ENCODE results near the gene CSNK1G1.

The CSNK1G1 gene

GRCh38 chr15:64288577-64288976 lies 67.4 kb downstream of the CSNK1G1 start:
- no peak overlapping the region for H3K4me3 ChIP-seq (ENCODE audit: control insufficient read depth, low read depth, low read length)
- peak; percentile 38 for DNase-seq (ENCODE audit: low read depth)
- no peak for TF ChIP-seq CTCF (IDR thresholded peaks at IDR 0.05; ENCODE audit: control insufficient read depth, insufficient read depth, low read depth, low read length, missing control alignments)

GRCh38 chr15:64287953-64288352 lies 68.0 kb downstream of the CSNK1G1 start:
- DNase-seq (ENCODE audit: low read depth), result no peak
- no peak for TF ChIP-seq CTCF (IDR thresholded peaks at IDR 0.05; ENCODE audit: control insufficient read depth, insufficient read depth, low read depth, low read length, missing control alignments)
- no peak overlapping the region for H3K4me3 ChIP-seq (ENCODE audit: control insufficient read depth, low read depth, low read length)

- no peak overlapping the region for H3K4me3 ChIP-seq (ENCODE audit: control insufficient read depth, low read depth, low read length)
- no peak for DNase-seq (ENCODE audit: low read depth)
- TF ChIP-seq CTCF (IDR thresholded peaks at IDR 0.05; ENCODE audit: control insufficient read depth, insufficient read depth, low read depth, low read length, missing control alignments), result no peak
Observed at GRCh38 chr15:64286473-64286872, 69.5 kb downstream of the CSNK1G1 start.

- TF ChIP-seq CTCF (IDR thresholded peaks at IDR 0.05; ENCODE audit: control insufficient read depth, insufficient read depth, low read depth, low read length, missing control alignments), result no peak
- H3K4me3 ChIP-seq (ENCODE audit: control insufficient read depth, low read depth, low read length), result no peak overlapping the region
- no peak for DNase-seq (ENCODE audit: low read depth)
Observed at GRCh38 chr15:64285871-64286270, 70.1 kb downstream of the CSNK1G1 start.

- no peak overlapping the region for H3K4me3 ChIP-seq (ENCODE audit: control insufficient read depth, low read depth, low read length)
- DNase-seq (ENCODE audit: low read depth), result no peak
- TF ChIP-seq CTCF (IDR thresholded peaks at IDR 0.05; ENCODE audit: control insufficient read depth, insufficient read depth, low read depth, low read length, missing control alignments), result no peak
Observed at GRCh38 chr15:64285150-64285549, 70.8 kb downstream of the CSNK1G1 start.

GRCh38 chr15:64284042-64284441 lies 71.9 kb downstream of the CSNK1G1 start:
- H3K4me3 ChIP-seq (ENCODE audit: control insufficient read depth, low read depth, low read length), result no peak overlapping the region
- DNase-seq (ENCODE audit: low read depth), result peak; percentile 14
- TF ChIP-seq CTCF (IDR thresholded peaks at IDR 0.05; ENCODE audit: control insufficient read depth, insufficient read depth, low read depth, low read length, missing control alignments), result no peak

GRCh38 chr15:64282701-64283100 lies 73.3 kb downstream of the CSNK1G1 start:
- no peak for TF ChIP-seq CTCF (IDR thresholded peaks at IDR 0.05; ENCODE audit: control insufficient read depth, insufficient read depth, low read depth, low read length, missing control alignments)
- H3K4me3 ChIP-seq (ENCODE audit: control insufficient read depth, low read depth, low read length), result no peak overlapping the region

More at GRCh38 chr15:64282701-64283100, 73.3 kb downstream of the CSNK1G1 start:
- no peak for DNase-seq (ENCODE audit: low read depth)
